K562 (cell line): ENCODE measurements around the gene SYPL2. TPM values are rescaled to one million over a fixed set of nuclear protein-coding genes. Genes with fewer than 3 reads are reported as not detected.

ENCODE experiments used
- BDP1 ChIP-seq: IDR thresholded peaks from 3 replicates; pipeline ENCODE4 v1.6.1; 2011; ENCODE audit not compliant: insufficient read length, insufficient read depth
- E2F1 ChIP-seq: sonication (generic); formaldehyde crosslinking; IDR thresholded peaks from 2 replicates; pipeline ENCODE4 v1.8.1; 2023; ENCODE audit warnings: mild to moderate bottlenecking, missing genetic modification reagents, moderate library complexity
- E2F3 ChIP-seq: fragments of 250-450 bp; sonication (Bioruptor Pico); IDR thresholded peaks from 2 replicates; pipeline ENCODE4 v1.4.0; 2020; ENCODE audit warnings: mild to moderate bottlenecking
- FOXP1 ChIP-seq: sonication (generic); formaldehyde crosslinking; IDR thresholded peaks from 2 replicates; pipeline ENCODE4 v1.8.0; 2022; ENCODE audit warnings: mild to moderate bottlenecking, missing genetic modification reagents
- KAT2B ChIP-seq: IDR thresholded peaks from one replicate; pipeline ENCODE4 v1.6.1; 2012; ENCODE audit warnings: low read depth, mild to moderate bottlenecking, control low read depth, inconsistent platforms, low read length, moderate library complexity
- KLF6 ChIP-seq: fragments of 250-450 bp; sonication (Bioruptor Pico); IDR thresholded peaks from 2 replicates; pipeline ENCODE4 v1.4.0; 2020; ENCODE audit warnings: mild to moderate bottlenecking, moderate library complexity, borderline replicate concordance
- MCM3 ChIP-seq: fragments of 450-650 bp; IDR thresholded peaks from 2 replicates; pipeline ENCODE4 v1.6.1; 2016
- MEF2A ChIP-seq: IDR thresholded peaks from 2 replicates; pipeline ENCODE4 v1.6.1; 2011; ENCODE audit warnings: low read depth, mild to moderate bottlenecking, low read length, moderate library complexity; ENCODE audit not compliant: control insufficient read depth
- SP1 ChIP-seq: sonication (generic); formaldehyde crosslinking; IDR thresholded peaks from 2 replicates; pipeline ENCODE4 v1.8.1; 2022; ENCODE audit warnings: mild to moderate bottlenecking, missing genetic modification reagents
- WHSC1 ChIP-seq: IDR thresholded peaks from one replicate; pipeline ENCODE4 v1.6.1; 2012; ENCODE audit warnings: low read length, control low read depth, inconsistent platforms
- ZNF143 ChIP-seq: sonication (generic); formaldehyde crosslinking; IDR thresholded peaks from 2 replicates; pipeline ENCODE4 v1.9.0; 2022; ENCODE audit warnings: mild to moderate bottlenecking, missing genetic modification reagents
- ZNF217 ChIP-seq: sonication (generic); formaldehyde crosslinking; IDR thresholded peaks from 2 replicates; pipeline ENCODE4 v1.8.0; 2022; ENCODE audit warnings: mild to moderate bottlenecking, missing genetic modification reagents
- ZNF398 ChIP-seq: fragments of 250-450 bp; sonication (Bioruptor Pico); IDR thresholded peaks from 2 replicates; pipeline ENCODE4 v1.8.0; 2021; ENCODE audit warnings: moderate library complexity, mild to moderate bottlenecking, inconsistent platforms
- ZNF696 ChIP-seq: fragments of 250-450 bp; sonication (Bioruptor Pico); conservative IDR thresholded peaks from 2 replicates; pipeline ENCODE4 v1.4.0; 2020; ENCODE audit warnings: mild to moderate bottlenecking, moderate library complexity
- polyA plus RNA-seq, 8 experiments: library from polyadenylated mRNA; depleted of rRNA in 4 of 8; stranded (reverse) in 5 of 8; unstranded in 3 of 8; fragments of >200 nt; fragmentation: Nextera tagmentation in 2 of 8; fragmentation: Illumina TruSeq in 1 of 8; extraction: Ambion mirVana in 2 of 8; extraction: Trizol in 1 of 8; gene quantifications; 2 replicates each; pipeline versions ENCODE4 v1.2.1 to v1.2.3, GENCODE V29; 2011 to 2014; ENCODE audit warnings: inconsistent platforms in 1 of 8, missing spikeins in 1 of 8
- total RNA-seq, 7 experiments: library from RNA; depleted of rRNA in 6 of 7; stranded (reverse); fragments of >200 nt in 6 of 7; fragmentation: Illumina TruSeq in 2 of 7; extraction: Trizol in 2 of 7; gene quantifications; 2 replicates each; pipeline versions ENCODE4 v1.2.1 to v1.2.3, GENCODE V29; 2011 to 2021; ENCODE audit warnings: low replicate concordance in 1 of 7

SYPL2 gene
- total and polyA plus RNA-seq, 9 of the 15 experiments (the other 6 are each of a cell fraction or from before 2014, with no cell fraction given) = 0.03 to 0.20 (median 0.07) TPM; not detected in 2

- no peak for TF ChIP-seq ZNF217 (CRISPR knock-in tag)
- peak; percentile 68 for TF ChIP-seq ZNF143 (CRISPR knock-in tag)
- TF ChIP-seq E2F3 = no peak
- TF ChIP-seq E2F1 (CRISPR knock-in tag) = peak; percentile 83
- TF ChIP-seq BDP1 = no peak
- no peak for TF ChIP-seq ZNF398 (CRISPR knock-in tag)
- TF ChIP-seq KAT2B = no peak
- no peak for TF ChIP-seq WHSC1
- TF ChIP-seq SP1 (CRISPR knock-in tag) = peak; percentile 85
- TF ChIP-seq MCM3 = no peak
- peak; percentile 40; the same call in 1 of the 2 replicates for TF ChIP-seq KLF6
- TF ChIP-seq FOXP1 (CRISPR knock-in tag) = peak; percentile 97
- TF ChIP-seq MEF2A = no peak
- TF ChIP-seq ZNF696 (CRISPR knock-in tag) = no peak
Measured at GRCh38 chr1:109483672-109484518, 17.5 kb downstream of the SYPL2 start, which contains the start of gene ATXN7L2 (continued).
